ENCODE results near the gene LRG1. TPM values are rescaled to one million over a fixed set of nuclear protein-coding genes. Genes with fewer than 3 reads are reported as not detected.

The LRG1 gene
- total and polyA plus RNA-seq, 4 donors, result 57.8 to 1,122 (median 661) TPM

- 92% methylated on average over 6 of the region's 6 CpGs for WGBS
- peaks cover 0 to 3% (median under 1%) of the 10 kb centered on the region in 4 donors for H3K27me3 ChIP-seq (ENCODE audit: control insufficient read depth in 4 of 4, insufficient read depth in 4 of 4, low read length in 3 of 4)
Observed at GRCh38 chr19:4586691-4587090, 46.9 kb upstream of the LRG1 start.

GRCh38 chr19:4586245-4586644 lies 46.4 kb upstream of the LRG1 start:
- Histone ChIP-seq H3K9ac (ENCODE audit: low read depth in 1 of 2, low read length in 2 of 2) (no peak overlapping the region), H3K36me3 (ENCODE audit: control insufficient read depth in 4 of 4, insufficient read depth in 3 of 4, low read depth in 1 of 4, low read length in 3 of 4) (no peaks in the 10 kb centered on the region), H3K9me3 (ENCODE audit: control insufficient read depth in 4 of 4, low read length in 3 of 4) (no peaks in the 10 kb centered on the region), H3K27me3 (ENCODE audit: control insufficient read depth in 4 of 4, insufficient read depth in 4 of 4, low read length in 3 of 4) (peaks cover 0 to 3% (median under 1%) of the 10 kb centered on the region in 4 donors), H3K4me3 (ENCODE audit: low read depth in 1 of 3, low read length in 3 of 3) (no peak overlapping the region), H3K27ac (ENCODE audit: low read depth in 1 of 2, low read length in 2 of 2) (no peak overlapping the region), H3K4me1 (ENCODE audit: control insufficient read depth in 4 of 4, insufficient read depth in 4 of 4, low read length in 3 of 4) (peaks cover 6 to 12% (median 11%) of the 10 kb centered on the region in 4 donors)
- 81% methylated on average over 6 of the region's 6 CpGs for WGBS
- no peak for DNase-seq (ENCODE audit: low spot score)
- TF ChIP-seq RXRA (IDR thresholded peaks at IDR 0.05) (no peak), HNF4G (IDR thresholded peaks at IDR 0.05) (no peak), FOXA2 (IDR thresholded peaks at IDR 0.05) (no peak), FOXA1 (IDR thresholded peaks at IDR 0.05) (no peak), TAF1 (conservative IDR thresholded peaks at IDR 0.05) (no peak), SP1 (IDR thresholded peaks at IDR 0.05) (no peak), HNF4A (conservative IDR thresholded peaks at IDR 0.05) (no peak), NR2F2 (IDR thresholded peaks at IDR 0.05) (no peak), EGR1 (IDR thresholded peaks at IDR 0.05; ENCODE audit: low read depth in 2 of 2) (no peak), ATF3 (IDR thresholded peaks at IDR 0.05) (no peak), RAD21 (IDR thresholded peaks at IDR 0.05) (no peak), YY1 (IDR thresholded peaks at IDR 0.05) (no peak), REST (IDR thresholded peaks at IDR 0.05) (no peak), MAX (IDR thresholded peaks at IDR 0.05) (no peak)

More at GRCh38 chr19:4586691-4587090, 46.9 kb upstream of the LRG1 start:
- Histone ChIP-seq H3K27ac (ENCODE audit: low read depth in 1 of 2, low read length in 2 of 2) (no peak overlapping the region), H3K4me1 (ENCODE audit: control insufficient read depth in 4 of 4, insufficient read depth in 4 of 4, low read length in 3 of 4) (peaks cover 6 to 12% (median 11%) of the 10 kb centered on the region in 4 donors), H3K9ac (ENCODE audit: low read depth in 1 of 2, low read length in 2 of 2) (no peak overlapping the region), H3K4me3 (ENCODE audit: low read depth in 1 of 3, low read length in 3 of 3) (no peak overlapping the region), H3K36me3 (ENCODE audit: control insufficient read depth in 4 of 4, insufficient read depth in 3 of 4, low read depth in 1 of 4, low read length in 3 of 4) (no peaks in the 10 kb centered on the region), H3K9me3 (ENCODE audit: control insufficient read depth in 4 of 4, low read length in 3 of 4) (no peaks in the 10 kb centered on the region)
- TF ChIP-seq ATF3 (IDR thresholded peaks at IDR 0.05) (no peak), GABPA (IDR thresholded peaks at IDR 0.05 in 1 of 2, conservative IDR thresholded peaks at IDR 0.05 in 1 of 2) (no peak), ZBTB33 (IDR thresholded peaks at IDR 0.05) (no peak), CTCF (IDR thresholded peaks at IDR 0.05; ENCODE audit: low read depth, low read length, missing input control) (no peak), NR2F2 (IDR thresholded peaks at IDR 0.05) (no peak), JUND (IDR thresholded peaks at IDR 0.05) (no peak), YY1 (IDR thresholded peaks at IDR 0.05) (no peak), RXRA (IDR thresholded peaks at IDR 0.05) (no peak), EGR1 (IDR thresholded peaks at IDR 0.05; ENCODE audit: low read depth in 2 of 2) (no peak), HNF4G (IDR thresholded peaks at IDR 0.05) (no peak), SP1 (IDR thresholded peaks at IDR 0.05) (no peak), FOXA2 (IDR thresholded peaks at IDR 0.05) (no peak), FOXA1 (IDR thresholded peaks at IDR 0.05) (no peak), HNF4A (conservative IDR thresholded peaks at IDR 0.05) (no peak)
- no peak for DNase-seq (ENCODE audit: low spot score)
